ENCODE measurements around the gene CCDC17.

CCDC17 gene

GRCh38 chr1:45623972-45624371 lies at the start of gene CCDC17:
CCDC17 (minus strand) TSS chr1:45624054; CDS start chr1:45623909, 145 bp downstream.
- Histone ChIP-seq H3K4me3 (no peak within 1 kb of the TSS), H3K36me3 (peaks cover 55 to 91% (median 83%) of the 10 kb centered on the region in 11 experiments), H3K27me3 (no peaks in the 10 kb centered on the region), H3K4me1 (peaks cover 0 to 28% (median 5%) of the 10 kb centered on the region in 10 experiments; a peak in 9 of 20 replicates), H3K9me3 (replicated peaks in 1 of 11) (no peaks in the 10 kb centered on the region), H4K20me1 (peaks cover 0 to 57% (median 31%) of the 10 kb centered on the region in 11 experiments; a peak in 18 of 22 replicates), H3K27ac (no peak within 1 kb of the TSS), H3K9ac (no peak within 1 kb of the TSS), H3K4me2 (0 out of 22 replicates have a peak within 1 kb of the TSS, but pooled peaks of 1 of the 11 experiments have one; percentile 59)
- TF ChIP-seq Cebpa-rat (IDR thresholded peaks at IDR 0.05), result no peak

- Histone ChIP-seq H3K27ac (0 out of 22 replicates have a peak overlapping the region, but pooled peaks of 1 of the 11 experiments have one; percentile 8), H3K9me3 (replicated peaks in 1 of 11) (peaks cover 0 to 5% (median 0%) of the 10 kb centered on the region in 11 experiments; a peak in 1 of 22 replicates), H3K4me3 (no peak overlapping the region), H3K36me3 (peaks cover 27 to 83% (median 71%) of the 10 kb centered on the region in 11 experiments), H3K9ac (no peak overlapping the region), H3K27me3 (no peaks in the 10 kb centered on the region), H3K4me2 (peak overlapping the region in 5 of 11 experiments; percentile 18 to 60 (median 34); a peak in 7 of 22 replicates), H4K20me1 (peaks cover 94 to 100% (median 100%) of the 10 kb centered on the region in 11 experiments), H3K4me1 (peaks cover 0 to 44% (median 13%) of the 10 kb centered on the region in 10 experiments; a peak in 14 of 20 replicates)
- TF ChIP-seq Cebpa-rat (IDR thresholded peaks at IDR 0.05), result no peak
Measured at GRCh38 chr1:45669859-45670655, 46.2 kb upstream of the CCDC17 start.

GRCh38 chr1:45669379-45669778 lies 45.5 kb upstream of the CCDC17 start:
- no peak for TF ChIP-seq Cebpa-rat (IDR thresholded peaks at IDR 0.05)
- Histone ChIP-seq H3K27me3 (no peaks in the 10 kb centered on the region), H3K4me2 (no peak overlapping the region), H3K9me3 (replicated peaks in 1 of 11) (peaks cover 0 to 5% (median 0%) of the 10 kb centered on the region in 11 experiments; a peak in 1 of 22 replicates), H3K27ac (no peak overlapping the region), H3K4me1 (peaks cover 0 to 44% (median 13%) of the 10 kb centered on the region in 10 experiments; a peak in 13 of 20 replicates), H3K36me3 (peaks cover 27 to 83% (median 70%) of the 10 kb centered on the region in 11 experiments), H4K20me1 (peaks cover 95 to 100% (median 100%) of the 10 kb centered on the region in 11 experiments), H3K4me3 (no peak overlapping the region), H3K9ac (no peak overlapping the region)

- Histone ChIP-seq H3K4me3 (no peak overlapping the region), H3K36me3 (peaks cover 24 to 83% (median 62%) of the 10 kb centered on the region in 11 experiments; a peak in 21 of 22 replicates), H3K9ac (no peak overlapping the region)
Measured at GRCh38 chr1:45668526-45668925, 44.7 kb upstream of the CCDC17 start.

GRCh38 chr1:45667321-45668111 lies 43.7 kb upstream of the CCDC17 start:
- no peaks in the 10 kb centered on the region for H3K27me3 ChIP-seq
- no peak overlapping the region for H3K4me2 ChIP-seq
- H3K9ac ChIP-seq, result no peak overlapping the region
- H4K20me1 ChIP-seq, result peaks cover 96 to 100% (median 100%) of the 10 kb centered on the region in 11 experiments
- H3K4me1 ChIP-seq, result peaks cover 0 to 29% (median 13%) of the 10 kb centered on the region in 10 experiments; a peak in 13 of 20 replicates
- peaks cover 24 to 85% (median 59%) of the 10 kb centered on the region in 11 experiments; a peak in 20 of 22 replicates for H3K36me3 ChIP-seq
- H3K27ac ChIP-seq, result no peak overlapping the region
- no peak for TF ChIP-seq Cebpa-rat (IDR thresholded peaks at IDR 0.05)
- H3K4me3 ChIP-seq, result no peak overlapping the region
- no peaks in the 10 kb centered on the region for H3K9me3 ChIP-seq (replicated peaks in 1 of 11)

More at GRCh38 chr1:45668526-45668925, 44.7 kb upstream of the CCDC17 start:
- Histone ChIP-seq H3K27me3 (no peaks in the 10 kb centered on the region), H3K4me1 (peaks cover 0 to 39% (median 13%) of the 10 kb centered on the region in 10 experiments; a peak in 13 of 20 replicates), H3K9me3 (replicated peaks in 1 of 11) (peaks cover 0 to under 1% (median 0%) of the 10 kb centered on the region in 11 experiments; a peak in 1 of 22 replicates), H3K27ac (no peak overlapping the region), H4K20me1 (peaks cover 96 to 100% (median 100%) of the 10 kb centered on the region in 11 experiments), H3K4me2 (no peak overlapping the region)
- no peak for TF ChIP-seq Cebpa-rat (IDR thresholded peaks at IDR 0.05)

- H3K36me3 ChIP-seq, result peaks cover 24 to 85% (median 59%) of the 10 kb centered on the region in 11 experiments; a peak in 20 of 22 replicates
- no peak overlapping the region for H3K9ac ChIP-seq
- no peaks in the 10 kb centered on the region for H3K9me3 ChIP-seq (replicated peaks in 1 of 11)
- no peak overlapping the region for H3K4me2 ChIP-seq
- no peak for TF ChIP-seq Cebpa-rat (IDR thresholded peaks at IDR 0.05)
- no peak overlapping the region for H3K4me3 ChIP-seq
- H4K20me1 ChIP-seq, result peaks cover 96 to 100% (median 100%) of the 10 kb centered on the region in 11 experiments
- peaks cover 0 to 25% (median 13%) of the 10 kb centered on the region in 10 experiments; a peak in 13 of 20 replicates for H3K4me1 ChIP-seq
- no peak overlapping the region for H3K27ac ChIP-seq
- no peaks in the 10 kb centered on the region for H3K27me3 ChIP-seq
Measured at GRCh38 chr1:45666836-45667235, 43.0 kb upstream of the CCDC17 start.

- TF ChIP-seq Cebpa-rat (IDR thresholded peaks at IDR 0.05), result no peak
- H3K4me3 ChIP-seq, result no peak overlapping the region
- H3K27ac ChIP-seq, result no peak overlapping the region
- H3K9ac ChIP-seq, result no peak overlapping the region
- peaks cover 59 to 100% (median 76%) of the 10 kb centered on the region in 11 experiments for H4K20me1 ChIP-seq
- H3K4me1 ChIP-seq, result no peaks in the 10 kb centered on the region
- H3K9me3 ChIP-seq (replicated peaks in 1 of 11), result no peaks in the 10 kb centered on the region
- H3K4me2 ChIP-seq, result no peak overlapping the region
- no peaks in the 10 kb centered on the region for H3K27me3 ChIP-seq
- H3K36me3 ChIP-seq, result peaks cover 72 to 99% (median 85%) of the 10 kb centered on the region in 11 experiments
Measured at GRCh38 chr1:45660336-45660735, 36.5 kb upstream of the CCDC17 start.

GRCh38 chr1:45659222-45659621 lies 35.4 kb upstream of the CCDC17 start:
- Histone ChIP-seq H3K9ac (no peak overlapping the region), H3K36me3 (peaks cover 74 to 99% (median 88%) of the 10 kb centered on the region in 11 experiments), H3K9me3 (replicated peaks in 1 of 11) (no peaks in the 10 kb centered on the region), H3K27me3 (no peaks in the 10 kb centered on the region), H3K4me1 (no peaks in the 10 kb centered on the region), H4K20me1 (peaks cover 48 to 100% (median 65%) of the 10 kb centered on the region in 11 experiments), H3K27ac (no peak overlapping the region), H3K4me2 (no peak overlapping the region), H3K4me3 (no peak overlapping the region)
- no peak for TF ChIP-seq Cebpa-rat (IDR thresholded peaks at IDR 0.05)

Measured in BLaER1 treated with 17β-estradiol and CSF1 and Interleukin-3, amounts not matched to agents 10 nM and 100 nM (cell line).